Lower lobe of right lung (tissue), 2 donors: Measurements from ENCODE around the gene TARP.
"Not testable (repeated sequence)": the region's sequence is repeated elsewhere in the genome, so short reads cannot be mapped to it uniquely, and the experiment has no call there.

Experiments
- ATAC-seq, 2 donors: fragments of 200-7000 bp; cut with Tn5 transposase; one replicate each; pipeline ENCODE4 v1.9.1; 2020 to 2022; ENCODE audit warnings: mild to moderate bottlenecking in 2 of 2, moderate library complexity in 2 of 2
- DNase-seq: peaks from one replicate; pipeline ENCODE4 v3.0.0-alpha.2; 2020
- H3K27ac ChIP-seq: fragments of 200-600 bp; one replicate; pipeline ENCODE4 v1.8.0; 2022
- H3K27me3 ChIP-seq: fragments of 200-600 bp; one replicate; pipeline ENCODE4 v1.8.0; 2022; ENCODE audit warnings: low read depth
- H3K36me3 ChIP-seq: fragments of 200-600 bp; one replicate; pipeline ENCODE4 v1.8.0; 2022; ENCODE audit warnings: mild to moderate bottlenecking
- H3K4me1 ChIP-seq: fragments of 200-600 bp; one replicate; pipeline ENCODE4 v1.8.0; 2022
- H3K4me3 ChIP-seq: fragments of 200-600 bp; one replicate; pipeline ENCODE4 v1.8.0; 2022; ENCODE audit warnings: mild to moderate bottlenecking
- H3K9me3 ChIP-seq: fragments of 200-600 bp; one replicate; pipeline ENCODE4 v1.8.0; 2022
- intact Hi-C: fragments of 100-400 bp; cut with DNase I; formaldehyde crosslinking; loops from one replicate; pipeline ENCODE4 v1.11.0; 2022
- TF ChIP-seq, protein P1 (sequence below): fragments of 200-600 bp; IDR thresholded peaks from one replicate; pipeline ENCODE4 v1.8.0; 2022; ENCODE audit warnings: antibody characterized with exemption, mild to moderate bottlenecking
- donor health status: DM: no; HTN: yes; CAD: no; lungs with severe emphysema.

Gene TARP

DNA sequence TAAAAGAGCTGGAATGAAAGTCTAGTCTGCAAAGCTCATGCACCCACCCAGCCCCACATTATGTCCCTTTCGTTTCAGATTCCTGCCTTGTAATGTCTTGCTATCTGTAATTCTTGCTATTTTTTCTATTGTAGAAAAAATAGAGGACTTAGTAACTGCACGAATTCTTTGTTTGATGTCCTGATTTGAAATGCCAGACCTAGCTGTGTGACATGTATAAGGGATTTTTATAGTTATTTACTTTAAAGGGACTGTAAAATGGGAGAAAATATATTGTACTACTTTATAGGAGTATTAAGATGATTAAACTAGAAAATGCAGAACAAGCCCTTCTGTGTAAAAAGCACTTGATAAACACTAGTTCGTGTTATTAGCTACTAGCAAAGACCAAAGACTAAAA is 32.4 kb downstream of the TARP start:
- no peaks in the 10 kb centered on the region for H3K4me1 ChIP-seq
- H3K4me3 ChIP-seq = no peak overlapping the region
- no peaks in the 10 kb centered on the region for H3K9me3 ChIP-seq
- H3K36me3 ChIP-seq = no peaks in the 10 kb centered on the region
- DNase-seq = no peak
- no peak for ATAC-seq
- TF ChIP-seq, protein P1, sequence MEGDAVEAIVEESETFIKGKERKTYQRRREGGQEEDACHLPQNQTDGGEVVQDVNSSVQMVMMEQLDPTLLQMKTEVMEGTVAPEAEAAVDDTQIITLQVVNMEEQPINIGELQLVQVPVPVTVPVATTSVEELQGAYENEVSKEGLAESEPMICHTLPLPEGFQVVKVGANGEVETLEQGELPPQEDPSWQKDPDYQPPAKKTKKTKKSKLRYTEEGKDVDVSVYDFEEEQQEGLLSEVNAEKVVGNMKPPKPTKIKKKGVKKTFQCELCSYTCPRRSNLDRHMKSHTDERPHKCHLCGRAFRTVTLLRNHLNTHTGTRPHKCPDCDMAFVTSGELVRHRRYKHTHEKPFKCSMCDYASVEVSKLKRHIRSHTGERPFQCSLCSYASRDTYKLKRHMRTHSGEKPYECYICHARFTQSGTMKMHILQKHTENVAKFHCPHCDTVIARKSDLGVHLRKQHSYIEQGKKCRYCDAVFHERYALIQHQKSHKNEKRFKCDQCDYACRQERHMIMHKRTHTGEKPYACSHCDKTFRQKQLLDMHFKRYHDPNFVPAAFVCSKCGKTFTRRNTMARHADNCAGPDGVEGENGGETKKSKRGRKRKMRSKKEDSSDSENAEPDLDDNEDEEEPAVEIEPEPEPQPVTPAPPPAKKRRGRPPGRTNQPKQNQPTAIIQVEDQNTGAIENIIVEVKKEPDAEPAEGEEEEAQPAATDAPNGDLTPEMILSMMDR = no peak
- no peaks in the 10 kb centered on the region for H3K27me3 ChIP-seq
- H3K27ac ChIP-seq = no peak overlapping the region
- intact Hi-C loops = no loop called here

DNA sequence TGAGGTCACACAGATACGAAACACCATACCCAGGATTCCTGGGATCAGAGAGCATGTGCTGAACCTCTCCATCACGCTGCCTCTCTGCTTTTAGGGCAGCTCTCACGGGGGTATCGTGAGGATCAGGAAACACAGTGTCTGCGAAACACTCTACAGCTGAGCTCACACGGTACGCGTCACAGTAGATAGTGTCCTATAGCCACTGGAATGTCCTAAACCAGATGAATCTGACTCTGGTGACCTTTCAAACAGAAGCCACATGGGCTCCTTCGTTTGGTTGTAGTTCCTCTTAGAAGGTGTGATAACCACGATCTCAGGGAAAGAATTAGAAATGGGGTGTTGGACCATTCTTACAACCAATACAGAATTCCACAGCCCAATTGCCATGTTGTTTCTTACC is 34.3 kb downstream of the TARP start:
- ATAC-seq, DNase-seq, H3K4me1 ChIP-seq, intact Hi-C loops, H3K27me3 ChIP-seq, H3K27ac ChIP-seq, H3K9me3 ChIP-seq, H3K36me3 ChIP-seq, H3K4me3 ChIP-seq: not testable (repeated sequence)

DNA sequence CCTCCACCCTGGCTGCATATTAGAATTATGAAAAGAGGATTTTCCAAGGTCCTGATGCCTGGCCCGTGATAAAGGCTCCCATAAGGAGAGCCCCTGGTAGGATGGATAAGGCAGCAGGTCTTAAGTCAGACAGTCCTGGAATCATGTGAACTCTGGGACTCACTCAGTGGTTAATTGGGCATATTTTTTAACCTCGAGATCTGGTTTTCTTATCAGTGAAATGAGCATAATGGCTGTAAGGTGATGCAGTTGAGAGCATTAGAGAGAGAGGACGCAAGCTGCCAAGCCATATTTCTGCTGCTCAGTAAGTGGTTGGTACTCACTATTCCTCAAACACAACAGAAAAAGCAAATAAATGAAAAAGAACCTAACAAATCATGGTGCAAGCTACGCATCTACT is 37.8 kb downstream of the TARP start:
- H3K27me3 ChIP-seq = no peaks in the 10 kb centered on the region
- no peaks in the 10 kb centered on the region for H3K4me1 ChIP-seq
- TF ChIP-seq, protein P1 = no peak
- no peak overlapping the region for H3K4me3 ChIP-seq
- H3K9me3 ChIP-seq = no peaks in the 10 kb centered on the region
- DNase-seq (no peak), ATAC-seq (no peak)
- no peak overlapping the region for H3K27ac ChIP-seq
- intact Hi-C loops = no loop called here
- H3K36me3 ChIP-seq = peaks cover 11% of the 10 kb centered on the region

DNA sequence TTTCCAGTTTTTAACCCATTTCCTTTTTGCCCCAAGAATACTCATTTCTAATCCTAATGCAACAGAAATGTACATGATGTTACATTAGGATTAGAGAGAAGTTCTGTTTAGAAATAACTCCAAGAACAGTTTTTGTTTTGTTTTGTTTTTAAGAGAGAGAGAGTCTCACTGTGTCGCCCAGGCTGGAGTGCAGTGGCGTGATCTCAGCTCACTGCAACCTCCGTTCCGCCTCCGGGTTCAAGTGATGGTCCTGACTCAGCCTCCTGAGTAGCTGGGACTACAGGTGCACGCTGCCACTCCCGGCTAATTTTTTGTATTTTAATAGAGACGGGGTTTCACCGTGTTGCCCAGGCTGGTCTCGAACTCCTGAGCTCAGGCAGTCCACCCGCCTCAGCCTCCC is 38.7 kb downstream of the TARP start:
- DNase-seq, H3K4me1 ChIP-seq, H3K27ac ChIP-seq, H3K27me3 ChIP-seq, H3K9me3 ChIP-seq, ATAC-seq, H3K4me3 ChIP-seq, intact Hi-C loops: not testable (repeated sequence)
- H3K36me3 ChIP-seq = peaks cover 19% of the 10 kb centered on the region

DNA sequence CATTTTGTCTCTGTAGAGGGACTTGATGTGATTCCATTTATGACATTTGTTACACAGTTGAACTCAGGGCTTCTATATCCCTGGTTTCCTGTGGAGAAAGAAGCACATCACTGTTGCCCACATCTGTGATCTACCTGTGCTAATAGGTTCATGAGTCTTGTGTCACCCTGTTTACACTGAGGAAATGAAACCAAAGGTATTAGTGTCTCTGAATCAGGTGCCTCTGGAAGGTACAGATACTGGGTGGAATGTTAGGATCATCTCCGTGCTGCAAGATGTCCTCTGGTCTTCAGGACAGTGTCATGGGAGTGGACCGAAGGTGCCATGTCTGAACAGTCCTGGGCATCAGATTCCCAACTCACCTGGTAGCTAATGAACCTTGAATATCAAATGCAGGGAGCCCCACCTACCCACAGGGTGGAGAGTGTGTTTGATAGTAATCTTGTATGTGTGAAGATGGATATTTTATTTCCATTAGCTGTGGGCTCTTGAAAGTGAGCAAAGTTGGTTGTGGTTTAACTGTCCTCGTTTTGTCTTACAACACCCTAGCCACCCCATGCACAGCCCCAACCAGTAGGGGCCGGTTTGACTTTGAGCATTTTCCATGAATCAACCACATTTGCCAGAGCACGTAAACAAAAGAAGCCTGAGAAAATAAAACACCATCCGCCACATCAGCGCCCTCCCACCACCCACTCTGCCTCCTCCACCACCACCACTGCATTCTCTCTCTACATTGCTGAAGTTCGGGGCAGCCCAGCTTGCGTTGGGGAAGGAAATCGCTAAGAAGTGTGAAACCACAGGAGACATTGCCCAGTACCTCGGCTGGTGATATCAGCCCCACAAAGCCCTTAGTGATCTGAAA is 40.7 kb downstream of the TARP start:
- intact Hi-C loops = no loop called here
- H3K9me3 ChIP-seq = no peaks in the 10 kb centered on the region
- ATAC-seq (peak; percentile 81 to 82), DNase-seq (peak; percentile 60)
- H3K27ac ChIP-seq = no peak overlapping the region
- H3K36me3 ChIP-seq = peaks cover 38% of the 10 kb centered on the region
- TF ChIP-seq, protein P1 = no peak
- no peaks in the 10 kb centered on the region for H3K27me3 ChIP-seq
- no peak overlapping the region for H3K4me3 ChIP-seq
- H3K4me1 ChIP-seq = no peaks in the 10 kb centered on the region

DNA sequence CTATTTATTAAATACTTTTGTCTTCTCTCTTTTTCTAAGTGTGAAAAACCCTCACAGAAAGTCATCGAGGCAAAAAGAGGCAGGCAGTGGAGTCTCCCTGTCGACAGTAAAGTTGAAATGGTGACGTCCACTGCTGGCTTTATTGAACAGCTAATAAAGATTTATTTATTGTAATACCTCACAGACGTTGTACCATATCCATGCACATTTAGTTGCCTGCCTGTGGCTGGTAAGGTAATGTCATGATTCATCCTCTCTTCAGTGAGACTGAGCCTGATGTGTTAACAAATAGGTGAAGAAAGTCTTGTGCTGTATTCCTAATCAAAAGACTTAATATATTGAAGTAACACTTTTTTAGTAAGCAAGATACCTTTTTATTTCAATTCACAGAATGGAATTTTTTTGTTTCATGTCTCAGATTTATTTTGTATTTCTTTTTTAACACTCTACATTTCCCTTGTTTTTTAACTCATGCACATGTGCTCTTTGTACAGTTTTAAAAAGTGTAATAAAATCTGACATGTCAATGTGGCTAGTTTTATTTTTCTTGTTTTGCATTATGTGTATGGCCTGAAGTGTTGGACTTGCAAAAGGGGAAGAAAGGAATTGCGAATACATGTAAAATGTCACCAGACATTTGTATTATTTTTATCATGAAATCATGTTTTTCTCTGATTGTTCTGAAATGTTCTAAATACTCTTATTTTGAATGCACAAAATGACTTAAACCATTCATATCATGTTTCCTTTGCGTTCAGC is 43.4 kb downstream of the TARP start:
- intact Hi-C loops = no loop called here
- no peaks in the 10 kb centered on the region for H3K4me1 ChIP-seq
- no peak overlapping the region for H3K4me3 ChIP-seq
- peaks cover 49% of the 10 kb centered on the region for H3K36me3 ChIP-seq
- no peaks in the 10 kb centered on the region for H3K27me3 ChIP-seq
- TF ChIP-seq, protein P1 = no peak
- no peak overlapping the region for H3K27ac ChIP-seq
- no peak for DNase-seq
- no peaks in the 10 kb centered on the region for H3K9me3 ChIP-seq
- ATAC-seq = no peak
